OCI-M2 (cell line): ENCODE results near the gene DNAJC16.

Source experiments
- DNase-seq: peaks from one replicate; lab custom pipeline; 2025; ENCODE audit not compliant: unreplicated experiment; lab: John Stamatoyannopoulos, UW

DNAJC16 gene

GRCh38 chr1:15618655-15619525, 92.2 kb downstream of the DNAJC16 start:
- DNase-seq = no peak

- no peak for DNase-seq
These were observed 93.5 kb downstream of the DNAJC16 start for GRCh38 chr1:15620155-15620545.

GRCh38 chr1:15620902-15621682, 94.4 kb downstream of the DNAJC16 start:
- no peak for DNase-seq

GRCh38 chr1:15621975-15622374, 95.3 kb downstream of the DNAJC16 start:
- no peak for DNase-seq

GRCh38 chr1:15622712-15623373, 96.2 kb downstream of the DNAJC16 start:
- DNase-seq = no peak

GRCh38 chr1:15623435-15623834, 96.8 kb downstream of the DNAJC16 start:
- no peak for DNase-seq

- no peak for DNase-seq
These were observed 97.6 kb downstream of the DNAJC16 start for GRCh38 chr1:15624133-15624714.

GRCh38 chr1:15625056-15625917, 98.6 kb downstream of the DNAJC16 start:
- no peak for DNase-seq
